ENCODE results near the gene VIPAS39. TPM values are rescaled to one million over a fixed set of nuclear protein-coding genes. Genes with fewer than 3 reads are reported as not detected.

Gene VIPAS39
- total RNA-seq, 4 donors from 2014 or later = 17.1 to 24.9 (median 19.7) TPM

- H3K4me3 ChIP-seq (replicated peaks in 1 of 3) = no peak overlapping the region
- H3K27me3 ChIP-seq = no peaks in the 10 kb centered on the region
- peaks cover 64 to 68% of the 10 kb centered on the region in 2 donors for H3K36me3 ChIP-seq
- intact Hi-C loops (cut with DNase I) = no loop called here
- no peak for DNase-seq
- H3K4me1 ChIP-seq = no peaks in the 10 kb centered on the region
- TF ChIP-seq CTCF (IDR thresholded peaks at IDR 0.05) (no peak), POLR2A (IDR thresholded peaks at IDR 0.05) (no peak)
- 88 to 97% methylated on average over 5 of the region's 5 CpGs for WGBS, 2 donors
- H3K9me3 ChIP-seq = no peaks in the 10 kb centered on the region
- H3K27ac ChIP-seq = no peak overlapping the region
These were observed 10.4 kb upstream of the VIPAS39 start for GRCh38 chr14:77467801-77468200.

- peak; percentile 46 to 56 for DNase-seq
These were observed 1.8 kb upstream of the VIPAS39 start for GRCh38 chr14:77459072-77459723.

GRCh38 chr14:77458249-77458950 is 999 bp upstream of the VIPAS39 start:
- TF ChIP-seq CTCF (IDR thresholded peaks at IDR 0.05) (no peak), POLR2A (IDR thresholded peaks at IDR 0.05) (no peak)

More at GRCh38 chr14:77459072-77459723, 1.8 kb upstream of the VIPAS39 start:
- Histone ChIP-seq H3K4me3 (replicated peaks in 1 of 3) (peak overlapping the region in 2 of 3 donors; percentile 91 to 98), H3K36me3 (peaks cover 43 to 47% of the 10 kb centered on the region in 2 donors), H3K27me3 (no peaks in the 10 kb centered on the region), H3K9me3 (no peaks in the 10 kb centered on the region), H3K27ac (peak overlapping the region in 1 of 3 donors; percentile 100), H3K4me1 (peaks cover 19 to 22% of the 10 kb centered on the region in 2 donors)
- intact Hi-C loops (cut with DNase I) = loop anchor here (5.0 kb wide), 1 partner anchor 93 kb away; no protein-coding TSS in a partner anchor
- WGBS, 2 donors = 34 to 37% methylated on average over 13 of the region's 13 CpGs
- TF ChIP-seq CTCF (IDR thresholded peaks at IDR 0.05) = peak in 4 of 6 experiments; percentile 32 to 40 (median 36)
- no peak for TF ChIP-seq POLR2A (IDR thresholded peaks at IDR 0.05)

GRCh38 chr14:77457115-77457521 is 283 bp downstream of the VIPAS39 start:
- Histone ChIP-seq H3K27me3 (no peaks in the 10 kb centered on the region), H3K9me3 (no peaks in the 10 kb centered on the region), H3K4me1 (peaks cover 19 to 22% of the 10 kb centered on the region in 2 donors), H3K27ac (peak overlapping the region in 2 of 3 donors; percentile 98 to 100), H3K4me3 (replicated peaks in 1 of 3) (peak overlapping the region; percentile 59 to 98 (median 60)), H3K36me3 (peaks cover 22 to 26% of the 10 kb centered on the region in 2 donors)
- TF ChIP-seq CTCF (IDR thresholded peaks at IDR 0.05) = no peak
- no peak for TF ChIP-seq POLR2A (IDR thresholded peaks at IDR 0.05)
- no peak for DNase-seq
- intact Hi-C loops (cut with DNase I) = loop anchor here (5.0 kb wide), 1 partner anchor 95 kb away; no protein-coding TSS in a partner anchor
- WGBS, 2 donors = 0 to 1% methylated on average over 18 of the region's 18 CpGs

More at GRCh38 chr14:77458249-77458950, 999 bp upstream of the VIPAS39 start:
- Histone ChIP-seq H3K36me3 (peaks cover 35 to 39% of the 10 kb centered on the region in 2 donors), H3K4me3 (replicated peaks in 1 of 3) (peak overlapping the region; percentile 84 to 98 (median 91)), H3K27me3 (no peaks in the 10 kb centered on the region), H3K4me1 (peaks cover 19 to 22% of the 10 kb centered on the region in 2 donors), H3K27ac (peak overlapping the region; percentile 60 to 100 (median 98)), H3K9me3 (no peaks in the 10 kb centered on the region)
- peak; percentile 10 to 15 for DNase-seq
- intact Hi-C loops (cut with DNase I) = loop anchor here (5.0 kb wide), 1 partner anchor 94 kb away; no protein-coding TSS in a partner anchor
- 1% methylated on average over 15 to 17 of the region's 29 CpGs for WGBS, 2 donors

All from thyroid gland (tissue), 4 donors.